SU-DHL-6 (cell line): ENCODE measurements around the gene GRB10.

Experiments
- EZH2phosphoT487 ChIP-seq: fragments of 200-600 bp; sonication (generic), shearing (Covaris generic); conservative IDR thresholded peaks from 2 replicates; pipeline ENCODE4 v1.6.1; 2018; ENCODE audit warnings: mild to moderate bottlenecking, antibody characterized with exemption, low read length, moderate library complexity, mixed read lengths
- TF ChIP-seq, protein P1 (sequence below): fragments of 200-600 bp; sonication (generic); IDR thresholded peaks from one replicate; pipeline ENCODE4 v1.5.1; 2017; ENCODE audit warnings: antibody characterized with exemption, mild to moderate bottlenecking, low read length, moderate library complexity; ENCODE audit not compliant: insufficient read depth, poor library complexity, severe bottlenecking

DNA sequence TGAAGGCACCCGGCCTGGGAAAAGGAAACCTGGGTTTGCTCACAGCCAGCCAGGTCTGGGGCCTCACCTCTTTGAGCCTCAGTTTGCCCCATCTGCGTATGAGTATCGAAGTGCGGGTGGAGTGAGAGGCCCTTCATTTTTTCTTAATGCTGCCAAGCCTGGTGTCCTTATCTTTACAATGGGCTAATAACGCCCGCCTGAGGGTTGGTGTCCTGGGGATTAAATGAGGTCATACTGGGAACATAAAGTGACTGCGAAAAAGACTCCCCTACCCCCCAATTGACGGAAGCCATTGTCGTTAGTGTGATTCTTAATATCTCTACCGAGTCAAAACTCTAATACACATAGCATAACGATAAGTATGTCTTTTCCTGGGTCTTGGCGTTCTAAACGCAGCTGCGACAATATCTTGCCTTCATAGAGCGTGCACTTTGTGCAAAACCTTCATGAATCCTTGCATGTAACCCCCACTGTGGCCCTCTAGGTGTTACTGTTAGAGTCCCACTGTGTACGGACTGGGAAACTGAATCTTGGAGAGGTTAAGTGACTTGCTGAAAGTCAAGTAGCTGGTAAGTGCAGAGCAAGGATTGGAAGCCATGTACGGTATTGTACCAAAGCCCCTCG, 11.4 kb upstream of the GRB10 start:
- TF ChIP-seq, protein P1, sequence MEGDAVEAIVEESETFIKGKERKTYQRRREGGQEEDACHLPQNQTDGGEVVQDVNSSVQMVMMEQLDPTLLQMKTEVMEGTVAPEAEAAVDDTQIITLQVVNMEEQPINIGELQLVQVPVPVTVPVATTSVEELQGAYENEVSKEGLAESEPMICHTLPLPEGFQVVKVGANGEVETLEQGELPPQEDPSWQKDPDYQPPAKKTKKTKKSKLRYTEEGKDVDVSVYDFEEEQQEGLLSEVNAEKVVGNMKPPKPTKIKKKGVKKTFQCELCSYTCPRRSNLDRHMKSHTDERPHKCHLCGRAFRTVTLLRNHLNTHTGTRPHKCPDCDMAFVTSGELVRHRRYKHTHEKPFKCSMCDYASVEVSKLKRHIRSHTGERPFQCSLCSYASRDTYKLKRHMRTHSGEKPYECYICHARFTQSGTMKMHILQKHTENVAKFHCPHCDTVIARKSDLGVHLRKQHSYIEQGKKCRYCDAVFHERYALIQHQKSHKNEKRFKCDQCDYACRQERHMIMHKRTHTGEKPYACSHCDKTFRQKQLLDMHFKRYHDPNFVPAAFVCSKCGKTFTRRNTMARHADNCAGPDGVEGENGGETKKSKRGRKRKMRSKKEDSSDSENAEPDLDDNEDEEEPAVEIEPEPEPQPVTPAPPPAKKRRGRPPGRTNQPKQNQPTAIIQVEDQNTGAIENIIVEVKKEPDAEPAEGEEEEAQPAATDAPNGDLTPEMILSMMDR: no peak
- TF ChIP-seq EZH2phosphoT487: no peak
